HG02678 (cell line): ENCODE results near the gene PHGDH.
"Not testable (repeated sequence)": the region's sequence is repeated elsewhere in the genome, so short reads cannot be mapped to it uniquely, and the experiment has no call there.

Experiments
- ATAC-seq: cut with Tn5 transposase; IDR thresholded peaks from one replicate; pipeline ENCODE4 v1.9.1; 2021; ENCODE audit warnings: mild to moderate bottlenecking, moderate library complexity; ENCODE audit not compliant: unreplicated experiment

PHGDH gene

GRCh38 chr1:119784191-119784781 is 72.6 kb downstream of the PHGDH start:
- no peak for ATAC-seq

GRCh38 chr1:119786046-119786445 is 74.3 kb downstream of the PHGDH start:
- not testable (repeated sequence) for ATAC-seq

GRCh38 chr1:119786473-119787050 is 74.8 kb downstream of the PHGDH start:
- not testable (repeated sequence) for ATAC-seq

- no peak for ATAC-seq
Observed at GRCh38 chr1:119787776-119788175, 76.0 kb downstream of the PHGDH start.

GRCh38 chr1:119790451-119791198 is 78.9 kb downstream of the PHGDH start:
- ATAC-seq, result no peak

GRCh38 chr1:119791377-119791776 is 79.6 kb downstream of the PHGDH start:
- ATAC-seq, result no peak
